Muscle of leg (tissue), 11 donors: ENCODE data around the gene HSD3B1. TPM values are rescaled to one million over a fixed set of nuclear protein-coding genes. Genes with fewer than 3 reads are reported as not detected.
"Not testable (repeated sequence)": the region's sequence is repeated elsewhere in the genome, so short reads cannot be mapped to it uniquely, and the experiment has no call there.

ENCODE experiments used
- DNase-seq: peaks from one replicate; pipeline ENCODE4 v3.0.0; 2013
- H3K27ac ChIP-seq: one replicate; pipeline ENCODE4 v1.5.1; 2013; ENCODE audit warnings: mild to moderate bottlenecking, low read length, control low read depth
- H3K27me3 ChIP-seq: one replicate; pipeline ENCODE4 v1.6.1; 2013; ENCODE audit warnings: low read length; ENCODE audit not compliant: control insufficient read depth, insufficient read depth
- H3K36me3 ChIP-seq: one replicate; pipeline ENCODE4 v1.6.1; 2013; ENCODE audit warnings: low read length; ENCODE audit not compliant: control insufficient read depth, insufficient read depth
- H3K4me1 ChIP-seq: one replicate; pipeline ENCODE4 v1.6.1; 2013; ENCODE audit warnings: low read length; ENCODE audit not compliant: control insufficient read depth, insufficient read depth
- H3K4me3 ChIP-seq: one replicate; pipeline ENCODE4 v1.5.1; 2013; ENCODE audit warnings: low read length, control low read depth
- H3K9me3 ChIP-seq: replicated peaks from 2 replicates; pipeline ENCODE4 v1.6.1; 2013; ENCODE audit warnings: low read depth, low read length; ENCODE audit not compliant: control insufficient read depth
- WGBS: methylation state at CpG from one replicate; pipeline ENCODE4 v1.1.5; 2013; ENCODE audit warnings: missing lambda C conversion rate; ENCODE audit not compliant: insufficient coverage; 5-methylcytosine and 5-hydroxymethylcytosine counted together
- polyA plus RNA-seq, 8 donors: library from polyadenylated mRNA; unstranded; fragments of 120-200 nt; gene quantifications; one replicate each; pipeline versions ENCODE4 v1.2.1 to v1.2.3, GENCODE V29; 2013; ENCODE audit warnings: inconsistent platforms in 1 of 8, low replicate concordance in 1 of 8; ENCODE audit not compliant: insufficient read length in 8 of 8, insufficient read depth in 1 of 8
- total RNA-seq: library from RNA; stranded (reverse); fragments of 120-200 nt; gene quantifications from one replicate; pipeline ENCODE4 v1.2.4, GENCODE V29; 2013

The HSD3B1 gene
- total and polyA plus RNA-seq, 9 donors = 0.13 to 0.53 (median 0.33) TPM; not detected in 2

DNA sequence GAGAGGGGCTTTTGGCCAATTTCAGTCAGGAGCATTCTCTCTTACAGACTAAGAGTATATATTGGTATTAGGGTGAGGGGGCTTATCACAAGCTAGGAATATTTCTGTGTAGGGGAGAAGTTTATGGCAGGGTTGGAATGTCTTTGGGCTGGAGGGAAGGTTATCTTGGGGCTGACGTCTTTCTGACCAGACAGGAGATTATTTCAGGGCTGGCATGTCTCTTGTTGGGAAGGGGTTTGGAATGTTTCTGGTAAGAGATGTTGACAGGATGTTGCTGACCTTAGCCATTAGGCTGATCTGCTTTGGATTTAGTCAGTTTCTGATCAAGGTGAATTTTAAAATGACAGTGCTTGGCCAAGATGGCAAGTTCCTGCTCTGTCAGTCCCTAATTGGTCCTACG, 17.8 kb upstream of the HSD3B1 start:
- no peak for DNase-seq
- Histone ChIP-seq H3K27me3 (no peaks in the 10 kb centered on the region), H3K4me1 (no peaks in the 10 kb centered on the region), H3K27ac (no peak overlapping the region), H3K9me3 (no peaks in the 10 kb centered on the region), H3K4me3 (no peak overlapping the region), H3K36me3 (no peaks in the 10 kb centered on the region)
- WGBS = 63% methylated on average over 2 of the region's 2 CpGs

DNA sequence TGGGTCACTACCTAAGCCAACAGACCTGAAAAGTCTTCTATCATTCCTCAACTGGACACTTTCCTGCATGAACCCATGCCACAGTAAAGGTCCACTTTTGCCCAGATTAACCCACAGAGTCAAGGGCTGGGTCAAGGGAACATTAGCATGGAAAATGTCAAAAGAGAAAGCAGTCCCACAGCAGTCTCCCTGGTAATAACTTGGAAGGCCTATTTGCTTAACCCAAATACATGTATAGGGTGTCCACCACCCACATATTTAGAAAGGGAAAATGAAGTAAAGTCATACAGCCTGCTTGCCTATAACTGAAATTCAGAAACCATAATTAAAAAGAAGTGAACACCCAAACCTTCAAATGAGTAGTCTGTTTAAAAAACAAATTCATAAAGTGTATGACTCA, 16.1 kb upstream of the HSD3B1 start:
- no peak for DNase-seq
- Histone ChIP-seq H3K36me3 (no peaks in the 10 kb centered on the region), H3K4me3 (no peak overlapping the region), H3K27me3 (no peaks in the 10 kb centered on the region), H3K27ac (no peak overlapping the region), H3K4me1 (no peaks in the 10 kb centered on the region), H3K9me3 (peaks cover under 1% of the 10 kb centered on the region)

DNA sequence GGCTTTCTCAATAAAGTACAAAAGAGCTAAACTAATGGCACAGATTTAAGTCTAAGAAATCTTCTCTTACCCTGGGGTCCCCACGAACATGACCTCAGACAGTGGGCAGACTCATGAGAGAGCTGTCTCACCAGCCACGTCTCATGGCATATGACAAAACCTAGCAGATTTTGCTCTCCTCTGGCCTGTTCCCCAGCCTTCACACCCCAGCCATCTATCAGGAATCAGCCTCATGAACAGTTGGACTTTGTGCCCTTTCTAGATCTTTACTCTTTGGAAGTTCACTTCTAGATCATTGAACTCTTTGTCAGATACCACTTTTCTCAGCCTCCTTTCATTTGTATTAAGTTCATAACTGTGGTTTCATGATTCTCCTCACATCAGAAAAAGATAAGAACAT, 14.2 kb upstream of the HSD3B1 start:
- no peak for DNase-seq
- Histone ChIP-seq H3K4me1 (no peaks in the 10 kb centered on the region), H3K27ac (no peak overlapping the region), H3K27me3 (no peaks in the 10 kb centered on the region), H3K4me3 (no peak overlapping the region), H3K9me3 (peaks cover 7% of the 10 kb centered on the region), H3K36me3 (no peaks in the 10 kb centered on the region)
- 90% methylated on average over 2 of the region's 2 CpGs for WGBS

DNA sequence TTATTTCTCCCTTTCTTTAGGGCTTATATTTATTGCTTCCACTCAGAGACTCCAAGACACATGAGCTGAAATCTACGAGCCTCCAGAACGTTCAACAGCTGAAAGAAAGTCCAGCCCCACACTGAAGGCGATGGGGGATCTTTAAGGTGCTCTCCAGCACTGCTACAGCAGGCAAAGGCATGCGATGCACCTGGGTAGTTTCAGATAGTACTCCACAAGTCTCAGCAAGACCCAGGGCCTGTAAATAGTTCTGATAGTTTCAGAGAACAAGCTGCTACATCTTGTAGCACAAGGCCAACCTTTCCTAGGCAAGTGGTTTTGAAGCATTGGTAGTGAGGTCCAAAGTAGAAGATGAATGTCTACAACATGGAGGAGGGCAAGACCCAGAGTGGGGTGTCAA, 2.2 kb upstream of the HSD3B1 start:
- DNase-seq = no peak
- 56% methylated on average over 4 of the region's 4 CpGs for WGBS
- H3K4me3 ChIP-seq = no peak overlapping the region
- H3K27me3 ChIP-seq = no peaks in the 10 kb centered on the region
- no peaks in the 10 kb centered on the region for H3K9me3 ChIP-seq
- no peaks in the 10 kb centered on the region for H3K4me1 ChIP-seq
- H3K27ac ChIP-seq = no peak overlapping the region
- no peaks in the 10 kb centered on the region for H3K36me3 ChIP-seq

DNA sequence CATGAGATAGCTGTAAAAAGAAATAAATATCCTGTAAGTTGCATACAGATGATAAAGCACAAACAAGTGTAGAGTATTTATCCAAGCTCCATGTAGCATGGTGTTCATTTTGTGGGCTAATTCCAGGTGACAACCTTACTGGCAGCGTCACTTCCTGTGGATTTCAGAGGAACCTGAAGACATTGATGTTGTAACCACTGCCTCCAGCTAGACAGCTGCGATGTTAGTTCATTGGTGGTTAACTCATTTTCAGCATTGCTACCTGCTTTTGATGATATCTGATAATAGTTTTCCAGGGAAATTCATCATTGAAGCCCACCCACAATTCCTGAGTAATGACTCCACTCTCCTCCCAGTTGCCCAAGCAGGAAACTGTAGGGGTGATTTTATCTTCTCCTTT, 3.0 kb downstream of the HSD3B1 start:
- Histone ChIP-seq H3K4me1 (no peaks in the 10 kb centered on the region), H3K4me3 (no peak overlapping the region), H3K9me3 (no peaks in the 10 kb centered on the region), H3K27ac (no peak overlapping the region), H3K27me3 (no peaks in the 10 kb centered on the region), H3K36me3 (no peaks in the 10 kb centered on the region)
- no CpG with 5 or more reads among the region's 2 CpGs for WGBS
- DNase-seq = no peak

DNA sequence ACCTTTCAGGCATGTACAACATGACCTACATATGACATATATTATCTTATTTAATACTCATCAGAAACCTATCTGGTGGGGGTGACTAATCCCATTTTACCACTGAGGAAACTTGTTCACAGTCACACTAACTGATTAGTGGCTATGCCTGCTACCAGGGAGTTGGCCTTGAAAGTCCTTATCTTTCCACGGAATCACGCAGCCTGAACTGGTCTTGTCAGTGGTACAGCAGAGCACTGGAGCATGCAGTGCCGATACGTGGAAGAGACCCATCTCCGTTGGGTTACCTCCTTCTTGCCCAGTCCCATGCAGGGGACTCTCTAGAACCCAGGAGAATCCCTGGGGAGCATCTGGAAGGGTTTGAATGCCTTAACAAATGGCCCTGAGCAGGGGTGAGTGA, 8.2 kb downstream of the HSD3B1 start:
- 85% methylated on average over 5 of the region's 5 CpGs for WGBS
- Histone ChIP-seq H3K36me3 (no peaks in the 10 kb centered on the region), H3K4me3 (no peak overlapping the region), H3K27ac (no peak overlapping the region), H3K27me3 (no peaks in the 10 kb centered on the region), H3K9me3 (no peaks in the 10 kb centered on the region), H3K4me1 (peaks cover 5% of the 10 kb centered on the region)
- no peak for DNase-seq

DNA sequence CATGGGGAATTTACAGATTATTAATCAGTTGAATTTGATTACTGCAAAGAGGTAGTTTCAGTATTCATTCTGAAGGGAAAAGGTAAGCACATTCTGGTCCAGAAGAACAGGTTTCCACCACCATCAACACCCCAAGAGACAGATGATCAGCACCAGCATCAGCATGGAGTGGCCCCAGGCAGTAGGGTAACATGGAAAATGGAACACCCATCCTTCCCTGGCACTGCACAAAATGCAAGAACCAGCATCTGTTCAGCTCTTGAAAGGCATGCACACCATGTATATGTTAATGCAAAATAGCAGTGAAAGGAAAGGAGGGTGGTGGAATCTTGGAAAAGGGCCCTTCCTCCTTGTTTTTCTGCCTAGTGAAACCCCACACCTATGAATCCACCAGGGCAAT, 9.2 kb downstream of the HSD3B1 start:
- no peak overlapping the region for H3K4me3 ChIP-seq
- no peaks in the 10 kb centered on the region for H3K27me3 ChIP-seq
- no peaks in the 10 kb centered on the region for H3K9me3 ChIP-seq
- no peak for DNase-seq
- H3K27ac ChIP-seq = no peak overlapping the region
- H3K4me1 ChIP-seq = peaks cover 5% of the 10 kb centered on the region
- no peaks in the 10 kb centered on the region for H3K36me3 ChIP-seq

DNA sequence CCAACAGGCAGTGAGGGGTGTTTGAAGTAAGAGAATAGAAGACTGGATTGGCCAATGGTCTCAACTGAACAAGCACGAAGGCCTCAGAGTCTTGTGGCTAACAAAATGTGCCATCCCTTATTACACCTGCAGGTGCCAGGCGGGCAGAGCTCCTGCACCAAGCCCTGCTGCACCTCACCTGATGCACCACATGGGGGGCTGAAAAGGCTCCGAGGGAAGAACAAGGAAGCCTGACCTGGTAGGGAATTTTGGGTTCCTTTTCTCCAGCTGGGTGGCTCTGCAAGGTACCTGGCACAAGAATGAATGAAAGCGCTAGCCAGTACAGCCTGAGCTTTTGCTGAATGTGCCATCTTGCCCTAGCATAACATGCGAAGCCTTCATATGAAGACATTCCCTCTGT, 9.7 kb downstream of the HSD3B1 start:
- H3K4me3 ChIP-seq = no peak overlapping the region
- peaks cover 5% of the 10 kb centered on the region for H3K4me1 ChIP-seq
- no peak overlapping the region for H3K27ac ChIP-seq
- H3K36me3 ChIP-seq = no peaks in the 10 kb centered on the region
- 65% methylated on average over 3 of the region's 5 CpGs for WGBS
- no peaks in the 10 kb centered on the region for H3K9me3 ChIP-seq
- H3K27me3 ChIP-seq = no peaks in the 10 kb centered on the region
- DNase-seq = no peak

DNA sequence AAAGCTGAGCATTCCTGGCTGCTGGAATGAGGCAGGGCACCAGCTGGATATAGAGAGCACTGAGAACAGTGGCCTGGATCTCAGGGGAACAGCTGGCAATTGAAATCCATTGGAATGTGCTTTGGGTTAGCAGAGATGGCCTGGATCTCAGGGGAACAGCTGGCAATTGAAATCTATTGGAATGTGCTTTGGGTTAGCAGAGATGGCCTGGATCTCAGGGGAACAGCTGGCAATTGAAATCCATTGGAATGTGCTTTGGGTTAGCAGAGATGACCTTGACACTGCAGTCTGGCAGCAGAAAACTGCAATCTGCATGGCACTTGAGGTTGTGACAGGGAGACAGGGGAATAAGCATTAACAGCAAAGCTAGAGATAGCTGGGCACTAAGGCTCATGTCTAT, 10.7 kb downstream of the HSD3B1 start:
- DNase-seq = peak; percentile 6
- H3K4me1 ChIP-seq, H3K27me3 ChIP-seq, H3K9me3 ChIP-seq, H3K36me3 ChIP-seq, H3K27ac ChIP-seq, H3K4me3 ChIP-seq: not testable (repeated sequence)

DNA sequence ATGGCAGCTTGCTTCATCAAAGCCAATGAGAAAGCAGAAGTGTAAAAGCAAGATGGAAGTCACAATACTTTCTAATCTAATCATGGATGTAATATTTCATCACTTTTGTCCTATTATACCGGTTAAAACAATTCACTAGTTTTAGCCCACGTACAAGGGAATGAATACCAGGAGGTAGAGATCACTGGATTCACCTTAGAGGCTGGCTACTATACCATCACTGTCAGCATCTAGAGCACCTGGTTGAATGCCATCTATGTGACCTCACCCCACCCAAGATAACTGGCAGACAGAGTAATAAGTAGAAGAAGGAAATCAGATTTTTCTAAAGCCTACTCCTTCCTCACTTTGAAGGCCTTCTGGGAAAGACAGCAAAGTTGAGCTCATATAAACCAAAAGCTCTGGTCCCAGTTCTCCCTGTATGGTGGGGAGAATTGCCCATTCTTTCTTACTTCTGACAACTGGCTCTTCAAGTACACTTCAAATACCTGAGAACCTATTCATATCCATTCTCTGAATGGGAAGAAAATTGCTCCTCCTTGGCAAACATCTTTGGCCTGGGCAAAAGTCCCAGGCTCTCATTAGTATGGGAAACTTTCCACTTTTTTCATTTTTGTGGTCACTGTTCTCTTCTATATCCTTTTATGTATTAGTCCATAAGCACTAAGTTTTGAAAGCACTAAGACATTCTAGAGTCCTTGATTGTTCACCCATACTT, 24.8 kb downstream of the HSD3B1 start:
- DNase-seq = no peak
- Histone ChIP-seq H3K27ac (no peak overlapping the region), H3K4me1 (no peaks in the 10 kb centered on the region), H3K4me3 (no peak overlapping the region), H3K36me3 (no peaks in the 10 kb centered on the region), H3K27me3 (no peaks in the 10 kb centered on the region), H3K9me3 (no peaks in the 10 kb centered on the region)
- no CpG with 5 or more reads among the region's 2 CpGs for WGBS

DNA sequence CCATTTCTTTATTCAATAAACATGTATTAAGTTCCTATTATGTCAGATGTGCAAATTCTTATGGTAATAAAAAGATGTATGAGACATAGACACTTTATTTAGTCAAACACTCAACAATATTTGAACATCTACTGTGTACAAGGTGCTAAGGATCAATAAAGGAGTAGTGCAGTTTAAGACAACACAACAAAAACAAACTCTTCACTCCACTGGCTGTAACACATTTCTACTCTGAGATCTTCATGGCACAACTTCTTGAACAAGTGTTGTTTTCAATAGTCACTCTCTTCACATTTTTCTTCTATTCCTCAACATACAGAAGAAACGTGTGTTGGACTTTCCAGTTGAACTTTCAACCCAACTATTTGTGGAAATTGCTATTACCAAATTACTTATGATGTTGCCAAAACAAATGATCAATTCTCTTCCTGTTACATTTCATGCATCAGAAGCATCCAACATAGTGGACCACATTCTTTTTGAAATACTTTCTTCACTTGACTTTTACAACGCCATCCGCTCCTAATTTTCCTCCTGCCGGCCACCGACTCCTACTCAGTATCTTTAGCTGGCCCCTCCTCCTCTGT, 25.4 kb downstream of the HSD3B1 start:
- DNase-seq = no peak
- WGBS = 87% methylated on average over 5 of the region's 5 CpGs

More for the DNA sequence above, 25.4 kb downstream of the HSD3B1 start:
- no peak overlapping the region for H3K4me3 ChIP-seq
- H3K4me1 ChIP-seq = no peaks in the 10 kb centered on the region
- H3K27me3 ChIP-seq = no peaks in the 10 kb centered on the region
- no peaks in the 10 kb centered on the region for H3K36me3 ChIP-seq
- no peak overlapping the region for H3K27ac ChIP-seq
- H3K9me3 ChIP-seq = no peaks in the 10 kb centered on the region
